SW480 (cell line): ENCODE measurements around the gene HIBCH.

ENCODE experiments used
- DNase-seq: peaks from one replicate; pipeline ENCODE4 v3.0.0-alpha.2; 2016; ENCODE audit warnings: low spot score

HIBCH gene

GRCh38 chr2:190188289-190188688, 131.3 kb downstream of the HIBCH start:
- DNase-seq = no peak

- DNase-seq = no peak
Observed at GRCh38 chr2:190186238-190186637, 133.4 kb downstream of the HIBCH start.

GRCh38 chr2:190185380-190185779, 134.2 kb downstream of the HIBCH start:
- DNase-seq = no peak

GRCh38 chr2:190184460-190184859, 135.2 kb downstream of the HIBCH start:
- no peak for DNase-seq

- no peak for DNase-seq
Observed at GRCh38 chr2:190183539-190183938, 136.1 kb downstream of the HIBCH start.

- no peak for DNase-seq
Observed at GRCh38 chr2:190182071-190182524, 137.5 kb downstream of the HIBCH start.

- no peak for DNase-seq
Observed at GRCh38 chr2:190181123-190181669, 138.4 kb downstream of the HIBCH start.

DNA sequence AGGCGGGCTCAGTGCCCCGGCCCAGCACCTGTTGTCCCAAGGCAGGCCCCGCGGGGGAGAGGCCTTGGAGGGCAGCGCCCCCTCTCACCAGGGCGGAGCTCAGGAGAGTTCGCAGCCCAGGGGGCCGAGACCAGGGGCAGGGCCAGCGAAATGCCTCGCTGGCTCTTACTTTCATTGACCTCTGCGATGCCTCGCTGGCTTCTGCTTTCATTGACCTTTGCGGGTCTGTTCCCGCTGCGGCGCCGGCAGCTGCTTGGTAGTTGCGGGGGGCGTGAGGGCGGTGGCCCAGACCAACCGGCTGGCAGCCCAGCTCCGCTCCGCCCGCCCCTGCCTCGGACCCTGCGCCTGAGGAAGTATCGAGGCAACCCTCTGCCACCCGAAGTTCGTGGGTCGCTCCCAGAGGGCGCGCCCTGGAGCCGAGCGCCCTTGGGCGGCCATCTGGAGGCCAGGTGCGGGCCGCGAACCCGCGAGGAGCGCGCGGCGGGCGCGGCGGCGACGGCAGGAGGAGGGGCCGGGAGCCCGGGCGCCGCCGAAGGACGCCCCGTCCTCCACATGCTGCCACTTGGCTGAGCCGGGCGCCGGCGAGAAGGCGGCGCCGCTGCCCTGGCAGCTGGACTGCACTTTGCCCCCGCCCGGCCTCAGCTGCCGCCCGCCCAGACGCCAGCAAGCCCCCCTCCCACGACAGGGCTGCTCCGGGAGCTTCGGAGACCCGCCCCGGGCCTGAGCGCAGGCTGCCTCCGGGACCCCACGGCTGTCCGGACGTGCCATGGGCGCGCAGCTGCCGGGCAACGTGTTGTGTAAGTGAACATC, 139.1 kb downstream of the HIBCH start:
- DNase-seq = peak; percentile 69

DNA sequence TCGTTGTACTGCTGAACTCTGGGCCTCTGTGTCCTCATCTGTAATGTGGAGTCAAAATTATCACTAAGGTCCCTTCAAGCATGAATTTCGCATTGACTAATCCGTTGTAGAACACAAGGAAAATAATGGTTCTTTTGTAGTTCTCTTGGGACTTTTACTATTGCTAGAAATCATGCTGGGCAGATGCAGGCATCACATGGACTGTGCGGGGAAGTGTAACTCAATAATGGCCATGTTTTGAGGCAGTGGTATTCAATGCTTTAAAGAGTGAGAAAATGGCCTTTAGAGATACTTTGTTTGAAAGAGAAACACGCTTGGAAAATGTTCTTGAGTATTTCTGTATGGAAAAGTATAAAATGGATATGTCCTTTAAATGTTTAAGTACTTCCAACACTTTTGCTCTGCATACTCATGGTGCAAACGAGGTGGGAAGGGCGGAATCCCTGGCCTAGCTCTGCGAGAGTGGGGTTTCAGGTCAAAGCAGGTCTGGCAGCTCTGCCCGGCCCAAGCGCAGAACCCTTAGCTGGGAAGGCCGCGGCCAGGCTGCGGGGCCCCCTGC, 139.8 kb downstream of the HIBCH start:
- DNase-seq = no peak

DNA sequence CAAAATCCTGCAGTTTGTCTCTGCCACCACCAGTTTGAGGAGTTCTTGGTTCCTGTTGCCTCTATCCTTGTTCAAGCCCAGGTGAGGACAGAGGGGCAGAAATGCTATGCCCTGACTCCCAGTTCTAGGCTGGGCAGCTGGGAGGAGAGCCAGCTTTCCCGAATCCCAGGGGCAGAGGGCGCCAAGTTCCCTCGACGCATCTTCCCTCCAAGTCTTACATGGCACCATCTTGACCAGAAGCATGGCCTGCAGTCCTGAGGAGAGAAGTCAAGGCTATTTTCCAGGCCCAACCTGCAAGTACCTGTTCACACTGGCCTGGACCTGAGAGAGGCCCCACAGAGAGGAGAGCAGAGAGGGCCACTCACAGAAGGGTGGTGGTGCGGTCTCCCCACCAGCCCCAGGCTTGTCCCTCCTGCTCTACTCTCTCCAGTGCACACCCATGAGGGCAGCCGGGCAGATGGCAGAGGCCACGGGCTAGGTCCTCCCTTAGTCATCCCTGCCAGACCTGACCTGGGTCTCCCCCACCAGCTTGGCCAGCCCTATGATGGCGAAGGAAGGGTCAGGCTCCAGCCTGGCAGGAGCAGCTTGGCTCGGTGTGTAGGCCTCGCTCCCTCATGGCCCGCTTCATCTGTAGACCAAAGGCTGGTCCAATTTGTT, 141.4 kb downstream of the HIBCH start:
- DNase-seq = no peak

DNA sequence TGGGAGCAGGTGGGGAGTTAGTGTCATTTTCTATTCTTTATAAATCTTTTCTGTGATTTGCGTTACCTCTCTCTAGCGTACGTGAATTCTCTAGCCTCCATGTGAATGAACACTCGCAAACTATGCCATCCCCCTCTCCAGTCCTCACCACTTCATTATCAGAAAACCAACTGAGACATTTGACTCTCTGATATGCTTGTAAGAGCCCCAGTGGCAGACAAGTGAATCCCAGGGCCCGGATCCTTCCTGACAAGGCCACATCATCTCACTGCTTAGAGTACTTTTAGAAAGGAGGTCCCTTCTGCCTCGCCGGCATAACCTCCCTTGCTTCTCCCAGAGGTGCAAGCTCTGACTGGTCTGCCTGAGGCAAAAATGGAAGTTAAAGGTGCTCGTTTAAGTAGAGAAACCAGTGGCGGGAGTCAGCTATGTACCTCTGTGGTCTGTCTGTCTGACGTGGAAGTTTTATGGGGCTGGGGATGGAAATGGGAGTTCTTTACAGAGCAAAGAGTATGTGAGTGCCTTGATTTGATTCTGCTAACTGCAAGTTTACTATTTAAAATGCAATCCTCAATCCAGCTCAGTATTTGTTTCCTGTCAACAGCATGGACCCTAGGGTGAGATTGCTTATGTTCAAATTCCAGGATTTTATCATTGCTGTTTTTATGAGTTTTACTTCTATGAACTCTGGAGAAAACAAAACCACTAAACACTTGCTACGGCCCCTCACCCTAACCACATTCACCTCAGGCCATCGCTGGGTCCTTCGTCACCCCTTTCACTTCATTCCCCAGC, 142.2 kb downstream of the HIBCH start:
- DNase-seq = no peak

- DNase-seq = no peak
Observed at GRCh38 chr2:190173392-190173791, 146.2 kb downstream of the HIBCH start.

DNA sequence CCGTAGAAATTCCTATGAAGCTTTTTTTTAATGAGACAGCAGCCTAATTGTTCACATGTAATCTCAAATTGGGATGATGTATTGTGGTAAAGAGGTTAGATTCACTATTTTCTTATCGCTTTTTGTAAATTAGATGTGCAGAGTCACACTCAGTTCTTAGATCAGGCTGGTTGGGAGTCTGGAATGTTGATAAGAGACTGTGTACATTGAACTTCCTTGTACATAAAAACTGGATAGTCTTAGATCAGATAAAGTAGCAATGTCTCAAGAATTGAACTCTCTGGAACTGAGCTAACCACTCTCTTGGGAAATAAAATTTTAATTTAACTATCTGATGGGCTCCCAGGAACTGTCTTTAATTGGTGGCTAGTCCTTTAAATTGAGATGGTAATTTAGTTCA, 149.0 kb downstream of the HIBCH start:
- no peak for DNase-seq

DNA sequence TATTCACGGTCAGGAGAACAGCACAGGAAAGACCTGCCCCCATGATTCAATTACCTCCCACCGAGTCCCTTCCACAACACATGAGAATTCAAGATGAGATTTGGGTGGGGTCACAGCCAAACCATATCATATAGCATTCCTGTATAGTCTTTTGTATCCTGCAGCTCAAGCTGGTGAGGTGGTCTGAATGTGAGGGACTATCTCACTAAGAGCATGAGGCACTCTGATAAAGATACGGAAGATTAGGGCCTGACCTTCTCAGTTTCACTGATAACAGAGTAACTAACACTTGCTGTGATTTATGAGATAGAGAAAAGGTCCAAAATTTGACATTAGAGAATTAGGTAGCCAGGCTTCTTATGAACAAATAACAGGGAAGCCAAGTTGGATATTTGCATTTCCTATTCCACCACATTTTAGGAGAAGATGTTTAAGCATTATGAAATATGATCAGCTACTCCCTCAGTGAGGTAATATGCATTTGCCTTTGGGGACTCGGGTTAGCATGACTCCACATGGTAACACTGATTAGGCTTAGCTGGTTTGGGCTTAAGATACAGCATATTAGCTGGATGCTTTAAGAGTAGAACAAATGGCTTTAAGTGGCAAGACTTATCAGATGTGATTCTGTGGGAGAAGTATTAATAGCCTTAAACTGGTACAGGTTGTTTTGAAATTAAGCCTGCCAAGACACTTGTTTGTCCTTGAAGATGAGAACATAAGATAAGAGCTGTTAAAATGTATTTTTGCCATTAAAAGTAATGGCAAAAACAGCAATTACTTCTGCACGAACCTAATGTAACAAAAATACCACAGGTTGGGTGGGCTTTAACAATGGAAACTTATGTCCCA, 150.2 kb downstream of the HIBCH start:
- no peak for DNase-seq

DNA sequence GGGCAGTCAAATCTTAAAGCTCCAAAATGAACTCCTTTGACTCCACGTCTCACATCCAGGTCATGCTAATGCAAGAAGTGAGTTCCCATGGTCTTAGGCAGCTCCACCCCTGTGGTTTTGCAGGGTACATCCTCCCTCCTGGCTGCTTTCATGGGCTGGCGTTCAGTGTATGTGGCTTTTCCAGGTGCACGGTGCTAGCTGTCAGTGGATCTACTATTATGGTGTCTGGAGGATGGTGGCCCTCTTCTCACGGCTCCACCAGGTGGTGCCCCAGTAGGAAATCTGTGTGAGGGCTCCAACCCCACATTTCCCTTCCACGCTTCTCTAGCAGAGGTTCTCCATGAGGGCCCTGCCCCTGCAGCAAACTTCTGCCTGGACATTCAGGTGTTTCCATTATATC, 151.9 kb downstream of the HIBCH start:
- no peak for DNase-seq

- no peak for DNase-seq
Observed at GRCh38 chr2:190165491-190165890, 154.1 kb downstream of the HIBCH start.

DNA sequence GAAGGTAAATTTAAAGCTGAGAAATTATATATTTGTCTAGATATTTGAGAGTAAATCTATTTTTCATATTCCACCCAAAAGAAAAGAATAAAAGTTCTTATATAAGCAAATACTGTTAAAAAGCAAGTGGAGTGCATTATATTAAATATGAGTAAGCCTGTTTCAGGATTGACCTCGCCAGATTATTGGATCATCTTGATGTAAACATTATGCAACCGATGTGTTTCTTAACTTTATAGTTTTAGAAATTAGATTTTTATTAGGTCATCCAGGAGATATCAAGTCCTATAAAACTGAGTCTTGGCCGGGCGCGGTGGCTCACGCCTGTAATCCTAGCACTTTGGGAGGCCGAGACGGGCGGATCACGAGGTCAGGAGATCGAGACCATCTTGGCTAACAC, 156.8 kb downstream of the HIBCH start:
- no peak for DNase-seq

- no peak for DNase-seq
Observed at GRCh38 chr2:190159453-190159852, 160.2 kb downstream of the HIBCH start.

GRCh38 chr2:190158798-190159434, 160.7 kb downstream of the HIBCH start:
- DNase-seq = no peak
